ENCODE measurements around the gene BTBD2.

Gene BTBD2

GRCh38 chr19:1959928-1960589, 55.5 kb downstream of the BTBD2 start:
- no peak for DNase-seq (ENCODE audit: low spot score)

- DNase-seq (ENCODE audit: low spot score), result no peak
Observed at GRCh38 chr19:1957562-1958248, 57.8 kb downstream of the BTBD2 start.

GRCh38 chr19:1956868-1957492, 58.5 kb downstream of the BTBD2 start:
- DNase-seq (ENCODE audit: low spot score), result peak; percentile 94

- no peak for DNase-seq (ENCODE audit: low spot score)
Observed at GRCh38 chr19:1956122-1956494, 59.4 kb downstream of the BTBD2 start.

GRCh38 chr19:1955171-1956121, 60.1 kb downstream of the BTBD2 start:
- no peak for DNase-seq (ENCODE audit: low spot score)

- DNase-seq (ENCODE audit: low spot score), result no peak
Observed at GRCh38 chr19:1954532-1954933, 61.0 kb downstream of the BTBD2 start.

GRCh38 chr19:1953441-1954094, 61.9 kb downstream of the BTBD2 start:
- no peak for DNase-seq (ENCODE audit: low spot score)

GRCh38 chr19:1953037-1953436, 62.5 kb downstream of the BTBD2 start:
- DNase-seq (ENCODE audit: low spot score), result no peak

GRCh38 chr19:1952635-1953034, 62.9 kb downstream of the BTBD2 start:
- no peak for DNase-seq (ENCODE audit: low spot score)

- no peak for DNase-seq (ENCODE audit: low spot score)
Observed at GRCh38 chr19:1950640-1951039, 64.9 kb downstream of the BTBD2 start.

GRCh38 chr19:1949304-1950101, 66.0 kb downstream of the BTBD2 start:
- no peak for DNase-seq (ENCODE audit: low spot score)

- no peak for DNase-seq (ENCODE audit: low spot score)
Observed at GRCh38 chr19:1947651-1948209, 67.8 kb downstream of the BTBD2 start.

GRCh38 chr19:1945899-1946298, 69.6 kb downstream of the BTBD2 start:
- DNase-seq (ENCODE audit: low spot score), result no peak

GRCh38 chr19:1944916-1945561, 70.5 kb downstream of the BTBD2 start:
- DNase-seq (ENCODE audit: low spot score), result no peak

- no peak for DNase-seq (ENCODE audit: low spot score)
Observed at GRCh38 chr19:1944088-1944915, 71.2 kb downstream of the BTBD2 start.

- DNase-seq (ENCODE audit: low spot score), result no peak
Observed at GRCh38 chr19:1943661-1944087, 71.8 kb downstream of the BTBD2 start.

- no peak for DNase-seq (ENCODE audit: low spot score)
Observed at GRCh38 chr19:1942934-1943555, 72.5 kb downstream of the BTBD2 start.

GRCh38 chr19:1942078-1942933, 73.2 kb downstream of the BTBD2 start:
- DNase-seq (ENCODE audit: low spot score), result peak; percentile 52

Measured in globus pallidus (tissue), 1 donor.